HEK293 (cell line): Measurements from ENCODE around the gene SLC7A9.

Source experiments
- CTCF ChIA-PET: fragments of 350-600 bp; formaldehyde crosslinking; extraction: SDS; loops from one replicate; lab custom pipeline; 2021; ENCODE audit warnings: antibody characterized with exemption; lab: Yijun Ruan, JAX
- POLR2A ChIA-PET: fragments of 300-600 bp; formaldehyde crosslinking; extraction: SDS; loops from one replicate; lab custom pipeline; 2020; ENCODE audit warnings: antibody characterized with exemption, inconsistent platforms; lab: Yijun Ruan, JAX
- H3K27ac ChIP-seq: fragments of 200-500 bp; sonication (Bioruptor generic); 2 replicates; pipeline ENCODE4 v1.5.1; 2014; ENCODE audit warnings: low read depth, low read length, control low read depth, inconsistent platforms; ENCODE audit errors: extremely low read depth
- H3K36me3 ChIP-seq, 2 experiments: fragments of 200-500 bp in 1 of 2; sonication (Bioruptor generic) in 1 of 2; 1 replicate in 1 of 2; 2 replicates in 1 of 2; pipeline ENCODE4 v1.5.1; 2014 to 2017; ENCODE audit warnings: inconsistent platforms in 2 of 2, low read length in 2 of 2; ENCODE audit not compliant: control insufficient read depth in 2 of 2, insufficient read depth in 1 of 2
- H3K4me1 ChIP-seq: fragments of 200-500 bp; sonication (Bioruptor generic); 2 replicates; pipeline ENCODE4 v1.5.1; 2014; ENCODE audit warnings: mild to moderate bottlenecking, low read length, inconsistent platforms; ENCODE audit not compliant: control insufficient read depth, insufficient read depth
- H3K4me3 ChIP-seq: 2 replicates; pipeline ENCODE4 v1.5.1; 2011; ENCODE audit warnings: low read depth, mild to moderate bottlenecking, control low read depth, low read length, moderate library complexity
- H3K9me3 ChIP-seq: fragments of 200-500 bp; sonication (Bioruptor generic); 2 replicates; pipeline ENCODE4 v1.5.1; 2014; ENCODE audit warnings: low read depth, low read length, inconsistent platforms; ENCODE audit not compliant: control insufficient read depth, insufficient read depth
- FEZF1 ChIP-seq: fragments of 450-650 bp; formaldehyde crosslinking; IDR thresholded peaks from 2 replicates; pipeline ENCODE4 v1.5.1; 2016; ENCODE audit warnings: missing biosample characterization, missing genetic modification characterization
- PRDM1 ChIP-seq: fragments of 450-650 bp; formaldehyde crosslinking; IDR thresholded peaks from 2 replicates; pipeline ENCODE4; 2016; ENCODE audit warnings: missing biosample characterization, missing genetic modification characterization
- PRDM6 ChIP-seq: fragments of 450-650 bp; formaldehyde crosslinking; IDR thresholded peaks from 2 replicates; pipeline ENCODE4 v1.5.1; 2017; ENCODE audit warnings: missing biosample characterization, missing genetic modification characterization
- SETDB1 ChIP-seq: IDR thresholded peaks from one replicate; pipeline ENCODE4 v1.6.1; 2017; ENCODE audit warnings: mild to moderate bottlenecking, low read length, moderate library complexity, mixed read lengths; ENCODE audit not compliant: insufficient read length
- ZEB2 ChIP-seq: fragments of 450-650 bp; formaldehyde crosslinking; IDR thresholded peaks from 2 replicates; pipeline ENCODE4 v1.5.1; 2016; ENCODE audit warnings: missing biosample characterization, missing genetic modification characterization
- ZNF280D ChIP-seq: fragments of 450-650 bp; formaldehyde crosslinking; IDR thresholded peaks from 2 replicates; pipeline ENCODE4 v1.5.1; 2016; ENCODE audit warnings: missing biosample characterization, missing genetic modification characterization
- ZNF518A ChIP-seq: fragments of 450-650 bp; formaldehyde crosslinking; conservative IDR thresholded peaks from 2 replicates; pipeline ENCODE4 v1.5.1; 2016; ENCODE audit warnings: low read depth, missing biosample characterization, missing genetic modification characterization
- ZNF596 ChIP-seq: fragments of 450-650 bp; IDR thresholded peaks from 2 replicates; pipeline ENCODE4 v1.5.0; 2018; ENCODE audit warnings: missing biosample characterization, mild to moderate bottlenecking, missing genetic modification characterization, moderate library complexity
- ZNF623 ChIP-seq: fragments of 450-650 bp; formaldehyde crosslinking; IDR thresholded peaks from 2 replicates; pipeline ENCODE4 v1.5.1; 2016; ENCODE audit warnings: missing biosample characterization, missing genetic modification characterization
- ZNF677 ChIP-seq: fragments of 450-650 bp; IDR thresholded peaks from 2 replicates; pipeline ENCODE4 v1.5.0; 2018; ENCODE audit warnings: missing biosample characterization, mild to moderate bottlenecking, missing genetic modification characterization, moderate library complexity
- ZXDB ChIP-seq: fragments of 450-650 bp; formaldehyde crosslinking; IDR thresholded peaks from 2 replicates; pipeline ENCODE4 v1.5.1; 2016; ENCODE audit warnings: missing biosample characterization, missing genetic modification characterization

Gene SLC7A9

GRCh38 chr19:32896516-32897214, 27.1 kb upstream of the SLC7A9 start (continued):
- peak; percentile 94 for TF ChIP-seq FEZF1 (tag by site-specific recombination)
- TF ChIP-seq ZNF677 (tag by site-specific recombination) = no peak
- TF ChIP-seq ZNF623 (tag by site-specific recombination) = no peak

- H3K4me3 ChIP-seq = no peak overlapping the region
- POLR2A ChIA-PET = no interaction called here
- peaks cover 7% of the 10 kb centered on the region for H3K9me3 ChIP-seq
- H3K36me3 ChIP-seq = peaks cover 13 to 60% of the 10 kb centered on the region in 2 experiments
- TF ChIP-seq ZEB2 (tag by site-specific recombination) = no peak
- TF ChIP-seq PRDM1 (tag by site-specific recombination) = peak; percentile 85
- CTCF ChIA-PET = interaction anchor here (0.7 kb wide), 1 partner anchor 160 kb away, joined by 3 read pairs; no protein-coding TSS in a partner anchor
- H3K4me1 ChIP-seq = peaks cover 10% of the 10 kb centered on the region
- H3K27ac ChIP-seq = no peak overlapping the region
These were observed 25.8 kb upstream of the SLC7A9 start for GRCh38 chr19:32895384-32895783.

GRCh38 chr19:32891609-32892008, 22.0 kb upstream of the SLC7A9 start:
- Histone ChIP-seq H3K9me3 (peaks cover 7% of the 10 kb centered on the region; the same call in 1 of the 2 replicates), H3K4me1 (peaks cover 6% of the 10 kb centered on the region; the same call in 1 of the 2 replicates), H3K36me3 (peaks cover 4 to 33% of the 10 kb centered on the region in 2 experiments), H3K4me3 (no peak overlapping the region), H3K27ac (no peak overlapping the region)
- ChIA-PET POLR2A (no interaction called here), CTCF (interaction anchor here (0.6 to 0.9 kb wide), 4 partner anchors 10 to 307 kb away, joined by 3 to 6 read pairs (median 4); no protein-coding TSS in a partner anchor)
- peak; percentile 80; the same call in 1 of the 2 replicates for TF ChIP-seq ZNF280D
- TF ChIP-seq ZNF596 (tag by site-specific recombination) = peak; percentile 89
- peak; percentile 17 for TF ChIP-seq SETDB1
- TF ChIP-seq ZXDB (tag by site-specific recombination) = peak; percentile 27; the same call in 1 of the 2 replicates
- 0 out of 2 replicates have a peak, but pooled peaks have one; percentile 28 for TF ChIP-seq ZNF518A (tag by site-specific recombination)
- no peak for TF ChIP-seq PRDM6 (tag by site-specific recombination)
